DMS153 treated with DMSO at 0.1 percent for 48 hours (cell line): ENCODE measurements around the gene HHLA2.

Experiments
- DNase-seq: peaks from one replicate; lab custom pipeline; 2025; ENCODE audit not compliant: unreplicated experiment; lab: John Stamatoyannopoulos, UW

The HHLA2 gene

GRCh38 chr3:108416111-108416869, 119.9 kb downstream of the HHLA2 start:
- DNase-seq = no peak

GRCh38 chr3:108420926-108421325, 124.6 kb downstream of the HHLA2 start:
- DNase-seq = no peak
